Suprapubic skin (tissue), 3 donors: ENCODE data around the gene ZBTB8A.

Experiments used
- CTCF ChIP-seq, 2 donors: fragments of 200-600 bp in 1 of 2; fragments of 450-650 bp in 1 of 2; sonication (generic) in 1 of 2; IDR thresholded peaks; one replicate each; pipeline ENCODE4 v1.5.1; 2016 to 2019; ENCODE audit warnings: antibody characterized with exemption in 2 of 2, mild to moderate bottlenecking in 1 of 2, moderate library complexity in 1 of 2
- POLR2A ChIP-seq, 2 donors: fragments of 450-650 bp; IDR thresholded peaks; one replicate each; pipeline ENCODE4 v1.6.1; 2017; ENCODE audit warnings: antibody characterized with exemption in 2 of 2, mild to moderate bottlenecking in 2 of 2, moderate library complexity in 2 of 2

GRCh38 chr1:32568929-32569328 lies 29.7 kb downstream of the ZBTB8A start:
- no peak for TF ChIP-seq CTCF (IDR thresholded peaks at IDR 0.05)
- no peak for TF ChIP-seq POLR2A (IDR thresholded peaks at IDR 0.05)
